ENCODE measurements around the gene MPL. TPM values are rescaled to one million over a fixed set of nuclear protein-coding genes. Genes with fewer than 3 reads are reported as not detected.

MPL gene
- total RNA-seq, 1 experiment from 2014 or later: not detected

GRCh38 chr1:43317817-43318471 lies 19.7 kb upstream of the MPL start:
- in situ Hi-C loops (cut with HindIII; ENCODE audit: low pct_unique_long_range_greater_than_20kb, low sequenced_read_pairs): no loop called here
- no peak for DNase-seq (ENCODE audit: low read depth)

GRCh38 chr1:43318831-43319230 lies 18.8 kb upstream of the MPL start:
- in situ Hi-C loops (cut with HindIII; ENCODE audit: low pct_unique_long_range_greater_than_20kb, low sequenced_read_pairs): no loop called here
- no peak for DNase-seq (ENCODE audit: low read depth)

- in situ Hi-C loops (cut with HindIII; ENCODE audit: low pct_unique_long_range_greater_than_20kb, low sequenced_read_pairs): no loop called here
- no peak for DNase-seq (ENCODE audit: low read depth)
These were observed 18.3 kb upstream of the MPL start for GRCh38 chr1:43319288-43319687.

GRCh38 chr1:43319766-43320165 lies 17.9 kb upstream of the MPL start:
- in situ Hi-C loops (cut with HindIII; ENCODE audit: low pct_unique_long_range_greater_than_20kb, low sequenced_read_pairs): no loop called here
- no peak for DNase-seq (ENCODE audit: low read depth)

- DNase-seq (ENCODE audit: low read depth): no peak
- in situ Hi-C loops (cut with HindIII; ENCODE audit: low pct_unique_long_range_greater_than_20kb, low sequenced_read_pairs): no loop called here
These were observed 16.2 kb upstream of the MPL start for GRCh38 chr1:43321331-43321891.

GRCh38 chr1:43322506-43322905 lies 15.1 kb upstream of the MPL start:
- in situ Hi-C loops (cut with HindIII; ENCODE audit: low pct_unique_long_range_greater_than_20kb, low sequenced_read_pairs): no loop called here
- DNase-seq (ENCODE audit: low read depth): no peak

GRCh38 chr1:43324810-43325209 lies 12.8 kb upstream of the MPL start:
- in situ Hi-C loops (cut with HindIII; ENCODE audit: low pct_unique_long_range_greater_than_20kb, low sequenced_read_pairs): no loop called here
- no peak for DNase-seq (ENCODE audit: low read depth)

- in situ Hi-C loops (cut with HindIII; ENCODE audit: low pct_unique_long_range_greater_than_20kb, low sequenced_read_pairs): no loop called here
- DNase-seq (ENCODE audit: low read depth): no peak
These were observed 12.2 kb upstream of the MPL start for GRCh38 chr1:43325381-43325780.

- DNase-seq (ENCODE audit: low read depth): no peak
- in situ Hi-C loops (cut with HindIII; ENCODE audit: low pct_unique_long_range_greater_than_20kb, low sequenced_read_pairs): no loop called here
These were observed 9.9 kb upstream of the MPL start for GRCh38 chr1:43327549-43328292.

GRCh38 chr1:43329995-43330751 lies 7.4 kb upstream of the MPL start:
- peak; percentile 47 for DNase-seq (ENCODE audit: low read depth)
- in situ Hi-C loops (cut with HindIII; ENCODE audit: low pct_unique_long_range_greater_than_20kb, low sequenced_read_pairs): no loop called here

GRCh38 chr1:43331688-43332087 lies 5.9 kb upstream of the MPL start:
- DNase-seq (ENCODE audit: low read depth): no peak
- in situ Hi-C loops (cut with HindIII; ENCODE audit: low pct_unique_long_range_greater_than_20kb, low sequenced_read_pairs): no loop called here

- in situ Hi-C loops (cut with HindIII; ENCODE audit: low pct_unique_long_range_greater_than_20kb, low sequenced_read_pairs): no loop called here
- DNase-seq (ENCODE audit: low read depth): no peak
These were observed 3.0 kb upstream of the MPL start for GRCh38 chr1:43334453-43335205.

GRCh38 chr1:43338001-43338400 lies 383 bp downstream of the MPL start:
- DNase-seq (ENCODE audit: low read depth): no peak
- in situ Hi-C loops (cut with HindIII; ENCODE audit: low pct_unique_long_range_greater_than_20kb, low sequenced_read_pairs): no loop called here

GRCh38 chr1:43339584-43340232 lies 2.1 kb downstream of the MPL start:
- DNase-seq (ENCODE audit: low read depth): no peak
- in situ Hi-C loops (cut with HindIII; ENCODE audit: low pct_unique_long_range_greater_than_20kb, low sequenced_read_pairs): no loop called here

GRCh38 chr1:43340559-43340958 lies 2.9 kb downstream of the MPL start:
- no peak for DNase-seq (ENCODE audit: low read depth)
- in situ Hi-C loops (cut with HindIII; ENCODE audit: low pct_unique_long_range_greater_than_20kb, low sequenced_read_pairs): no loop called here

GRCh38 chr1:43344267-43344850 lies 6.7 kb downstream of the MPL start:
- no peak for DNase-seq (ENCODE audit: low read depth)
- in situ Hi-C loops (cut with HindIII; ENCODE audit: low pct_unique_long_range_greater_than_20kb, low sequenced_read_pairs): no loop called here

GRCh38 chr1:43345120-43345519 lies 7.5 kb downstream of the MPL start:
- in situ Hi-C loops (cut with HindIII; ENCODE audit: low pct_unique_long_range_greater_than_20kb, low sequenced_read_pairs): no loop called here
- DNase-seq (ENCODE audit: low read depth): no peak

GRCh38 chr1:43346636-43347035 lies 9.0 kb downstream of the MPL start:
- no peak for DNase-seq (ENCODE audit: low read depth)
- in situ Hi-C loops (cut with HindIII; ENCODE audit: low pct_unique_long_range_greater_than_20kb, low sequenced_read_pairs): no loop called here

Measured in Caki2 (cell line).